Measurements from ENCODE around the gene ELF5.

ELF5 gene

DNA sequence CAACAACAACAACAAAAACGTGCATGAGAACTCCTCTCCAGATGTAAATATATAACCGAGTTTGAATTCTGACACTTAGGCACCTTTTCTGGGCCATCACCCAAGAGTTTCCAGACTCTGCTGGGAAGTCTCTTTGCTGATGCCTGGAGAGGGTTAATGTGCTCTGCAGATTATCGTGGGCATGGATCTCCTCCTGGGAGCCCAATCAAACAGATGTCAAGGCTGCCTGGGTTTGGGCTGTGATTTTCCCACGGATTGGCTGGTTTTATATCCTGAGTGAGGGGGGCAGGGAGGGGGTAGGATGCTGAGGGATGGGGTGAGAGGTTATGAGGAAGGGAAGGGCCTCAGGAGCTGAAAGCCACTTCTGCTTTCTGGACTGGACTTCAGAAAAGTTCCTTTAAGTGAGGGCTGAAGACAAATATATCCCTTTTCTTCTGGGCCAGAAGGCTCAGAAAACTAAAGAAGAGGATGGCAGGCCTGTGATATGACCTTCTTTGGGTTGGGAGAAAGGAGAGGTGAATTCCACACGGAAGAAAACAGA, 4.2 kb downstream of the ELF5 start:
- in situ Hi-C loops (cut with MboI; ENCODE audit: low sequenced_read_pairs, unreplicated experiment): no loop called here
- DNase-seq (ENCODE audit: low spot score): no peak
- TF ChIP-seq, protein P1, sequence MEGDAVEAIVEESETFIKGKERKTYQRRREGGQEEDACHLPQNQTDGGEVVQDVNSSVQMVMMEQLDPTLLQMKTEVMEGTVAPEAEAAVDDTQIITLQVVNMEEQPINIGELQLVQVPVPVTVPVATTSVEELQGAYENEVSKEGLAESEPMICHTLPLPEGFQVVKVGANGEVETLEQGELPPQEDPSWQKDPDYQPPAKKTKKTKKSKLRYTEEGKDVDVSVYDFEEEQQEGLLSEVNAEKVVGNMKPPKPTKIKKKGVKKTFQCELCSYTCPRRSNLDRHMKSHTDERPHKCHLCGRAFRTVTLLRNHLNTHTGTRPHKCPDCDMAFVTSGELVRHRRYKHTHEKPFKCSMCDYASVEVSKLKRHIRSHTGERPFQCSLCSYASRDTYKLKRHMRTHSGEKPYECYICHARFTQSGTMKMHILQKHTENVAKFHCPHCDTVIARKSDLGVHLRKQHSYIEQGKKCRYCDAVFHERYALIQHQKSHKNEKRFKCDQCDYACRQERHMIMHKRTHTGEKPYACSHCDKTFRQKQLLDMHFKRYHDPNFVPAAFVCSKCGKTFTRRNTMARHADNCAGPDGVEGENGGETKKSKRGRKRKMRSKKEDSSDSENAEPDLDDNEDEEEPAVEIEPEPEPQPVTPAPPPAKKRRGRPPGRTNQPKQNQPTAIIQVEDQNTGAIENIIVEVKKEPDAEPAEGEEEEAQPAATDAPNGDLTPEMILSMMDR (IDR thresholded peaks at IDR 0.05; ENCODE audit: borderline replicate concordance, control extremely low read depth, extremely low read depth, insufficient read depth, missing control alignments): no peak

DNA sequence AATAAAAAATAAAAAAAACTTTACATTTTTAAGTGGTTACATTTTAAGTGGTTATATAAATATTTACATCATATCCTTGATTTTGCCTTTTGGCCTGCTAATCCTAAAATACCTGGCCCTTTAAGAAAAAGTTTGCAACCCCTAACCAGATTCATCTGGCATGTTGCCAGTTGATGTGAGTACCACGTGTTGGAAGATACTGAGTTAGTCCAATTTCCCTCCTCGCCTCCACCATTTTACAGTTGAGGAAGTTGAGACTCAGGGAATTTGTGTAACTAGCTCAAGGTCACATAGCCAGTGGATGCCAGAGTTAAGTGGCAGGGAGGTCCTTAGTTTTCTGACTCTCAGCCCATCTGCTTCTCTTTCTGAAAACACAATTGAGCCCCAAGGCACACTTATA, 5.1 kb downstream of the ELF5 start:
- DNase-seq (ENCODE audit: low spot score): no peak
- TF ChIP-seq, protein P1 (IDR thresholded peaks at IDR 0.05; ENCODE audit: borderline replicate concordance, control extremely low read depth, extremely low read depth, insufficient read depth, missing control alignments): no peak
- in situ Hi-C loops (cut with MboI; ENCODE audit: low sequenced_read_pairs, unreplicated experiment): no loop called here

DNA sequence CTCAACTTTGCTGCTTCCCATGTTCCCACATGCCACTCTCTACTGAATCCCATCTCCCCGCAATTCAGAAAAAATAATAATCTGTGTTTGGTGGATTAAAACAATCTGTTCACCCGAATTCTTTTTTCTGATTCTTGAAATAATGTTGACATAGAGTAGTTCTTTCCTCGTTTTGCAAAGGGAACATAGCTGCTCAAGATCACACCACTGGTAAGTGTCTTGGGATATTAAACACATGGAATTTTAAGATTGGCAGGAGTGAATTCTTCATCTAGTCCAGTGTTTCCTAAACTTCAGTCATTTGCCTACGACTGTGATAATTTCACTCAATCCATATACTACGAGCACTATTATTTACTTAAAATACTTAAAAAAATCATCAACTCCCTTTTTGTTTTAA, 6.0 kb downstream of the ELF5 start:
- in situ Hi-C loops (cut with MboI; ENCODE audit: low sequenced_read_pairs, unreplicated experiment): no loop called here
- no peak for DNase-seq (ENCODE audit: low spot score)
- TF ChIP-seq, protein P1 (IDR thresholded peaks at IDR 0.05; ENCODE audit: borderline replicate concordance, control extremely low read depth, extremely low read depth, insufficient read depth, missing control alignments): no peak

DNA sequence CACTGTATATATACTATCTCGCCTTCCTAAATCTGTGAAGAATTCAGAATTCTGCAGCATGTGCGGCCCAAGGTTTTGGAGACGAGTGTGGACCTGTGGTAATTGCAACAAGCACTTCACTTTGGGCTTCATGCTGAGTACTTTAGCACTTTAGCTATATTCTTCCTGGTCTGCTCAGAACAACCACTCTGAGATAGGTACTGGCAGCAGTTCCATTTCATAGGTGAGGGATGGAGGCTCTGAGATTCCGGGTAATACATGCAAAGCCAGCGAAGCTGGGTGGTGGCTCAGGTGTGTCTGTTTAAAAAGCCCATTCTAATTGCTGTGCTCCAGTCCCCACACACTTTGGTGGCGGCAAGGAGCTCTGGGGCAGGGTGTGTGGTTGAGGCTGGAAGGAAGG, 6.4 kb downstream of the ELF5 start:
- TF ChIP-seq, protein P1 (IDR thresholded peaks at IDR 0.05; ENCODE audit: borderline replicate concordance, control extremely low read depth, extremely low read depth, insufficient read depth, missing control alignments): no peak
- no peak for DNase-seq (ENCODE audit: low spot score)
- in situ Hi-C loops (cut with MboI; ENCODE audit: low sequenced_read_pairs, unreplicated experiment): no loop called here

DNA sequence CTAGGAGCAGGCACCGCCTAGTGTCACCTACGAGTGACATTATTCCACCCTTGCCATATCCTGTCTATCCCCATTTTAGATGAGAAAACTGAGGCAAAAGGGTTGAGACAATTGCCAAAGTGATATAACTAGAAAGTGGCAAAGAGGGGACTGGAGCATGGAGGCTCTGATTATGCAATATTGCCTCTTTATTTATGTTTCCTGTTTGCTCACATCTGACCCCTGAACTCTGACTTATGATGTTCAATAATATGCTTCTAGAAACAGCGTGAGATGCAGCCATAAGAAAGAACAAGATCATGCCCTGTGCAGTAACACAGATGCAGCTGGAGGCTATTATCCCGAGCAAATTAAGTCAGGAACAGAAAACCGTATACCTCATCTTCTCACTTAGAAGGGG, 7.7 kb downstream of the ELF5 start:
- DNase-seq (ENCODE audit: low spot score): no peak
- in situ Hi-C loops (cut with MboI; ENCODE audit: low sequenced_read_pairs, unreplicated experiment): no loop called here
- TF ChIP-seq, protein P1 (IDR thresholded peaks at IDR 0.05; ENCODE audit: borderline replicate concordance, control extremely low read depth, extremely low read depth, insufficient read depth, missing control alignments): no peak

DNA sequence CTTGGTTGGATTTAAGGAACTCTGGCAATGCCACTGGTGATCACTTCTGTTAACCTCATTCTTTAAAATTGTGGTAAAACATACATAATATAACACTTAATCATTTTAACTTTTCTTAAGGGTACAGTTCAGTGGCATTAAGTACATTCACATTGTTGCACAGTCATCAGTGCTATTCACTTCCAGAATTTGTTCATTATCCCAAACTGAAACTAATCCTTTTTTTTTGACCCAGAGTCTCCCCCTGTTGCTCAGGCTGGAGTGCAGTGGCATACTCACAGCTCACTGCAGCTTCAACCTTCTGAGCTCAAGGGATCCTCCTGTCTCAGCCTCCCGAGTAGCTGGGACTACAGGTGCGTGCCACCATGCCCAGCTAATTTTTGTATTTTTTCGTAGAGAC, 10.6 kb downstream of the ELF5 start:
- no peak for DNase-seq (ENCODE audit: low spot score)
- TF ChIP-seq, protein P1 (IDR thresholded peaks at IDR 0.05; ENCODE audit: borderline replicate concordance, control extremely low read depth, extremely low read depth, insufficient read depth, missing control alignments): no peak
- in situ Hi-C loops (cut with MboI; ENCODE audit: low sequenced_read_pairs, unreplicated experiment): no loop called here

DNA sequence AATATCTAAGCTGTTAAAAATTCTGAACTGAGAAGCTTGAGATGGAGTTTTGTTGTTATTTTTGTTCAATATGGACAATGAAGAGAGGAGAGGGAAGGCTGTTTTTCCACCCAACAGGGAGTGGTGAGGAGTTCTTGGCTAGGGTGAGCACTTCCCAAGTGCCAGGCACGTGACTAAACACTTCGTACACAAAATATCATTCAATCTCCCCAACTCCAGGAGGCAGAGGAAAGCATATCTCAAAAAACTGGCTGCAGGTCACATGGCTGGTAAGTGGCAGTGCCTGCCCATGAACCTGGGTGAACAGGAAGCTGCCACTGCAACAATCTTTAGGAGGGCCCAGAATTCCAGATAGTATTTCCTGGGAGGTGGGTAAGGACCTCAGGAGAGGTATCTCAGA, 11.6 kb downstream of the ELF5 start:
- DNase-seq (ENCODE audit: low spot score): no peak
- in situ Hi-C loops (cut with MboI; ENCODE audit: low sequenced_read_pairs, unreplicated experiment): no loop called here
- TF ChIP-seq, protein P1 (IDR thresholded peaks at IDR 0.05; ENCODE audit: borderline replicate concordance, control extremely low read depth, extremely low read depth, insufficient read depth, missing control alignments): no peak

Data from GM13976 (cell line).